Measurements from ENCODE around the gene SULT1A2.

- no peak for TF ChIP-seq CTCF (IDR thresholded peaks at IDR 0.05)
- no peak for TF ChIP-seq POLR2A (IDR thresholded peaks at IDR 0.05)
- TF ChIP-seq EP300 (IDR thresholded peaks at IDR 0.05), result no peak
Measured at GRCh38 chr16:28562199-28562598, 34.7 kb downstream of the SULT1A2 start.
